Bone marrow (tissue), 2 donors: Measurements from ENCODE around the gene CACNA1C.

Source experiments
- DNase-seq, 2 donors: peaks; one replicate each; lab custom pipeline; 2025; lab: John Stamatoyannopoulos, UW

CACNA1C gene

GRCh38 chr12:2372178-2372577 lies 319.4 kb downstream of the CACNA1C start:
- no peak for DNase-seq

- no peak for DNase-seq
Measured at GRCh38 chr12:2372735-2373134, 319.9 kb downstream of the CACNA1C start.

DNA sequence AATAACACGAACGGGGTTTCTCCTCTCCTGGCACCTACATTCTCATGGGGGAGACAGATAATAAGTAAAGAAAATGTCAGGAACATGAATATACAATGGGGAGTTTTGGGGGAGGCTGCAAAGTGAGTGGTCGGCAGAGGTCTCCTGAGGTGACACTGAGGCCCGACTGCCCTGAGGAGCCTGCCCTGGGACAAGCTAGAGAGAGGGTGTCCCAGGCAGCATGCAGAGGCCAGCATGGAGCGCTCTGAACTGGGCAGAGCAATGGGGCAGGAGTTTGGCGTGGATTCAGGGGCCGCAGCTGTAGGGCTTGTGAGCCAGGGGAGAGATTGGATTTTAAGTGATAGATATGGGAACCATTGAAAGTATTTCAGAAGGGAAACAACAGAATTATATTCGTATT lies 320.5 kb downstream of the CACNA1C start:
- no peak for DNase-seq

DNA sequence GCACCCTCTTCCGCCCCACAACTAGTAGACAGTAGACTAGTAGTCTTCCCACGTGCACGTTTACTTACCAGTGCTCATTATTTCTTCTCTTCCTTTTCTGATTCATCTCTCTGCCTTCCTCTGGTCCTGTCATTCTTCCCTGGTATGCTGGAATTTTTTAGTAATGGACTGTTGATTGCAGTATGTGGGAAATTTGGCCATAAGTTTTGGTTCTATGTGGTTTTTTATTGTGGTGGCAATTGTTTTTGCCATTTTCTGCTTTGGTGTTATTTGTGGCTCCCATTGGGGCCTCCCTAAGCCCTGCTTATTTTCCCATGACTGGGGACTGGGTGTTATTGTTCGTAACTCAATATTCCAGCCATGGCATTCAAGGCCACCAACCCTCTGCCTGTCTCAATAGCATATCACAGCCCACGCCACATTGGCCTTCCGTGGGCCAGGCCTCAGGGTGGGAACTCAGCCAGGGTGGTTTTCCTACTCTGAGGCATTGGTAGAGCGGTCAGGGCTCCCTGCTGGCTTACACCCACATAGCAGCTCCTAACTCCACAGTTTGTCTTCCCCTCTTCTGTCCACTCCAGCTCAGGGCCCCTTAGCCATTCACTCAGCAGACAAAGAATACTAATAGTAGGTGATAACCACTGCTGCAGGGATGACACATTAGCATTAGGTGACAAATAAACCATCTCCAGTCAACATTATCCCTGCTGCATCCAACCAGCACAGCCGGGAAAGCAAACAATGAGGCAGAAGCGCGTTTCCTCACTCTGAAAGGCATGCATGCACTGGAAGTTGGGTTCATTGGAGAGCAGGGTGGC lies 321.5 kb downstream of the CACNA1C start:
- DNase-seq, result no peak

- DNase-seq, result no peak
Measured at GRCh38 chr12:2375871-2376270, 323.1 kb downstream of the CACNA1C start.

- DNase-seq, result no peak
Measured at GRCh38 chr12:2376908-2377657, 324.3 kb downstream of the CACNA1C start.

DNA sequence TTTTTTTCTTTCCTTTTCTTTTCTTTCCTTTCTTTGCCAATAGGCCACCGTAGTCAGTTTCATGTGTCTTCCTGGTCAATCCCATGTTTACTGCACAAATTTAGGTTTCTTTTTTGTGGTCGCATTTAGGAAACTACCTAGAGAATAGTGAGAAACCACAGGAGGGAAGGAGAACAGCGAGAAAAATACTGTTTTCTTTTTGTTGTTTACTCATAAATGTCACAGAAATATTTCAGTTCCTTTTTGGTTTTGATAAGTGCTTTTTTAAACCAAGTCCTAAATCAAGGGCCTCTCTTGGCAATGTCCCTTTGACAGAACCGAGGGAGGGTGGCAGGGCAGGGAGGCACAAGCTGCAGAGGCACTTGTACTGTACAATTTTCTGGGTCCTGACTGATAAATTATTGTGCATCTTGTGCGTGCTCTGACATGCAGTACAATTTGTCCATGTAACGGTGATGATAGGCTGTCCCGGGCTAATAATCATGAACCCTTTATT lies 326.1 kb downstream of the CACNA1C start:
- no peak for DNase-seq

DNA sequence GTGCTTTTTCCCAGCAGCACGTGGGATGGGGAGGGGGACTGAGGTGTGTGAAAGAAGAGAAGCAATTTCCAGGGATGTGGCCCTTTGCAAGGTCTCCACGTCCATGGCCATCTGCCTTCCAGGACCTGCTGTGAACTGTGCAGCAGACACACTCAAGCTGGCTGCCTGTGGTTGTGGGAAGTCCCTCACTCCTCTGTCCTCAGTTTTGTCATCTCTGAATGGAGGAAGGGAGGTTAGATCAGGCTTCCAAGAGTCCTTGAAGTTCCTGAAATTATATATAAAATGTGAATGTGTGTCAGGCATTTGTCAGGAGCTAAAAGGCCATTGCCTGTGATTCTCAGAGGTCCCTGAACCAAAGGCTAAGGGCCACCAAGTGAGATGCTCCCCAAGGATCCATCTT lies 328.2 kb downstream of the CACNA1C start:
- no peak for DNase-seq

DNA sequence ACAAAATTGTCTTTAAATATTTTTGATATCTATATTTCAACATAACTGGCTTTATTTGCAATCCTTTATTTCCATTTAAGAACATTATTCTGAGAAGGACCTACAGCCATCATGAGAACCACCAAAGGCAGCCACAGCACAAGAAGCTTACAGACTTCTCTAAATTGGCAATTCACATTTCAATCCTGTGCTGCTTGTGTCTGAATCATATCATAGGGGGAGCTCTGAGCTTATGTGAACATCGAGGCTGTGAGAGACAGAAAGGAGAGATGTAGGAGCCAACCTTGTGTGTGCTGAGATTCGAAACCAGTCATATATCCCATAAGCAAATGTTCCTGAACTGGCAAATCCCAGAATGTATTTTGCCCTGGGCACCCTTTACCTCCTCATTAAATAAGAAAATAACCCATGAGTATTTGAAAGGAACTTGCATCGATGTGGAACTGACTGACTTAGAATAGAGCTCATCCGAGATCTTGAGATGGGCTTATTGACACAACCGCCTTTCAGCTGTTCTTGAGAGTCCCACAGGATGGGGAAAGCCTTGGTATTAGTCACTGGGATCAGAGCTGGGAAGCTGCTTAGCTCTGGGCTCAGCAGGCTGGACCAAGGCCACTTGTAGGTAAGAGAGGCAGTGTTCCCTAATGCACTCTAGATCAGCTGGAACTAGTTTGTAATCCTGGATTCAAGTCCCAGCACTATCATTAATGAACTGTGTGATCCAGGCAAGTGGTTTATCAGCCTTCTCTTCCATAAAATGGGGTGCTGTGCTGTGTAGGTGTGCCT lies 329.8 kb downstream of the CACNA1C start:
- DNase-seq, result no peak

DNA sequence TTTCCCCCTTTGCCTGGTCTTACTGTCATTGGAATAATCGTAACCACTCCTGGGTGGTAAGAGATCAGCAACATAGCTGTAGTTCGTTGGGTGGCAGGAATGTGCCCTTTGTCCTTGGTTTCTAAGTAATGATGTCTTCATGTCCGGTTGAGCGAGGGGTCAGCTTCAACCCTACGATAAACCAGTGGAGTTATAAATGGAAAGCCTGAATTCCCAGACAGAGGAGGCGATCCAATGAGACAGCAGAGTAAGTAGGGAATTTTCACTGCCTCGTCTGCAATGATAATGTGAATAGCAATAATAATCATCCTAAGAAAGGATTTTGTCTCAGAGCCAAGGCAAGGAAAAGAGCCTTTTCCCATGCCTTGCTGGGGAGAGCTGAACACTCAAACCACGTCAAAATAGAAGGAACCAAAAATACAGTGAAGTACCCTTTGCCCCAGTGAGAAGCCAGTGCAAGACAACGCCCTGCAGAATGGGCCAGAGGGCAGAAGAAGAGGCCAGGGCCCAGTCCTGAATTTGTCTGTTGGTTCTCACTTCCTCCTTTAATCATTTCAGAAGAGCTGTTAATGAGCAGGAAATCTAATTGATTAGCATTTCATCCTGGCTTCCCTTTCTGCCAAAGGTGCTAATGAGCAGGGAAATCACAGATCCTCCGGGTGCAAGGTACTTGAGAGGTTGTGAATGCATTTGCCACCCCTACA lies 330.7 kb downstream of the CACNA1C start:
- no peak for DNase-seq

- no peak for DNase-seq
Measured at GRCh38 chr12:2384029-2384386, 331.2 kb downstream of the CACNA1C start.

- no peak for DNase-seq
Measured at GRCh38 chr12:2384533-2385351, 332.0 kb downstream of the CACNA1C start.

DNA sequence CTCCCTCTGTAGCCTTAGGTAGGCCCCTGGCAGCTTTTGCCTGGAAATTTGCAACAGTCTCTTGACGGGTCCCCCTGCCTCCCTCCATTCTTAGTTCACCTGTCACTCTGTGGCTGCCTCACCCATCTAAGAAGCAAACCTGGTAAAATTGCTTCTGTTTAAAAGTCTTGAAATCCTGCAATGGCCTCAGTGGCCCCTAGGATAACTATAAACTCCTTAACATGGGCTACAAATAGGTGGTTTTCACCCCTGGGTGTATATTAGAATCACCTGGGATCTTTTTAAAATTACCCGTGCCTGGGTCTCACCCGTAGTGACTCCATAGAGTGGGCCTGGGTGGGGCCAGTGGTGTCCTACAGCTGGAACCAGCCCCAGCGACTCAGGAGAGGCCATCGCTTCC lies 332.7 kb downstream of the CACNA1C start:
- DNase-seq, result no peak

- DNase-seq, result no peak
Measured at GRCh38 chr12:2386566-2386965, 333.8 kb downstream of the CACNA1C start.

DNA sequence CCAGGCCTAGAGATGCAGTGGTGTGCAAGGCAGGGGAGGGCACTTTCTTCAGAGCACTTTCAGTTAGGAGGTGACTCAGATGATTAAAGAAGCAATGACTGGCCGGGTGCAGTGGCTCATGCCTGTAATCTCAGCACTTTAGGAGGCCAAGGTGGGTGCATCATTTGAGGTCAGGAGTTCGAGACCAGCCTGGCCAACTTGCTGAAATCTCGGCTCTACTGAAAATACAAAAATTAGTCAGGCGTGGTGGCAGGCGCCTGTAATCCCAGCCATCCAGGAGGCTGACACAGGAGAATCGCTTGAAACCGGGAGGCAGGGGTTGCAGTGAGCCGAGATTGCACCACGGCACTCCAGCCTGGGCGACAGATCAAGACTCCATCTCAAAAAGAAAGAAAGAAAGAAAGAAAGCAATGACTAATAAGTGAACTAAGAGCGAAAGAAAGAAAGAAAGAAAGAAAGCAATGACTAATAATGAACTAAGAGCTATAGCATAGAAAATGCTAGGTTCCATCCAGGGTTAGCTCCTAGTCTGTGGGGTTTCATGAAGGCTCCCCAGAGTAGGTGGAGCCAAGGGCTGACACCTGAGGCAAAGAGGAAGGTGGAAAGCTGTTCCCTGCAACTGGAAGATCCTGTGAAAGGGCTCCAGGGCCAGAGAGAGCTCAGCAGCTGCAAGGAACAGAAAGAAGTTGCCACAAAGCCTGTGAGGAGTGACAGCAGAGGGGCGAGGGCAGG lies 334.5 kb downstream of the CACNA1C start:
- no peak for DNase-seq

DNA sequence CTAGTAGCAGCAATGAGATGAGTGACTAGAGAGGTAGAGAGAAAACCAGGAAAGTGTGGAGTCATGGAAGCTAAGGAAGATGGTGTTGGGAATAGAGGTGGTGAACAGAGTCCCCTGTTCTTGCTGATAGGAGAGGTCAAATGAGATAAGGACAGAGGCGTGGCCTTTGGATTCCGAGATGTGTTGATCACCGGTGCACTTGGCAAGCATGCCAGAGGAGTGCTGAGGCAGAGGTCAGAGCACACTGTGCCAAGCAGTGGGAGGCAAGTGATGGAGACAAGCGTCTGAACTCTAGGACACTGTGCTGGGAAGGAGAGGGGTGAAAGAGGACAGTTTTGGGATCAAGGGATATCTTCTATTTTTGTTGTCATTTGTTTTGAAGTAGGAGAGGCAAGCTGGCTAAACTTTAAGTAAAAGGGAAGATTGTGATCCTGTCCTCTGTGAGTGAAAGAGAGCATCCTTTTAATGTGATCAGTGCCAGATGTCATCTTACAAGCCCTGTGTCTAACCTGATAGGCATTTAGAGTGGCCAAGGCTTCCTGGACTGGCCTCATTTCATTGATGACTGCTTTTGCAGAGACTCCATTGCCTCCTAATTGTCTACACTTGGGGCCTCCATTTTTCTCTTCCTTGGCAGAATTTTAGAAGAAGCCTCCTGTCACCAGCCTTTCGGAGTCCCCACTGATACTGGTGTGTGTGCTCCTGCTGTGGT lies 336.4 kb downstream of the CACNA1C start:
- no peak for DNase-seq

DNA sequence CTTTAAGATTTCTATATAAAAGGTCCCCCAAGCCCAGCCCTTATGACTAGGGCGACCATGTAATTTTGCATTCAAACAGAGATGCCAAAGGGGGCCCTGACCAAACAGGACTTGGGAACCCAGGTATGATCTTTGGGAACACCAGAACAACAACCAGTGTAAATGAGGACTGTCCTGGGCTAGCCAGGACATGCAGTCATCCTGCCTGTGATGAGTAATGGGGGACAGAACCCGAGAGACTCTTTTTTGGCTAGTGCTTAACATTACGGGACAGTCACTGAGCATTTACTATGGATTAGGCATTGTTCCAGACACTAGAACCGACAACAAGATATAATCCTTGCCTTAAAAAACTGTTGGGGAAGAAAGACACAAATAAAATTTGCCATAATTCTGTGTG lies 337.3 kb downstream of the CACNA1C start:
- no peak for DNase-seq

DNA sequence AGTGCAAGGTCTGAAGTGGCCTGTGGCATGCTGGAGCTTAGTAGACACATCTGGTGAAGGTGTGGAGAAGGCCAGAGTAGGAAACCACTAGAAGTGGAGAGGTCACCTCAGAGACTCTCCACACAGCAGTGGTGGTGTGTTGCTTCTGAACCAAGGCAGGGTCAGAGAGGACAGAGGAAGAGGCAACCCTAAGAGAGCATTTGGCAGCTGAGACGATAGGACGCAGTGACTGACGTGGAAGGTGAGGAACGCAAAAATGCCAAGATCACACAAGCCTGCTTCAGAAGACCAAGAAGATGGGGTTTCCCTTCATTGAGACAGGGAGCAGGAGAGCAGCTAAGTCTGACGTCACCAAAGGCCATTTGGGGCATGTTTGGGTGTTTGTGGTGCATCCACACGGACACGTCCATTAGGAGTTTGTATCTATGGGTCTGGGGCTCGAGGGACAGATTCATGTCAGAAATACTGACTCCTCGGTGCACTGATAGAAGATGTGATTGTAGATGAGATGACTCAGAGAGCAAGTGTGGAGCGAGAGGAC lies 338.1 kb downstream of the CACNA1C start:
- no peak for DNase-seq

- no peak for DNase-seq
Measured at GRCh38 chr12:2391740-2392331, 339.0 kb downstream of the CACNA1C start.
